Progenitor cell of endocrine pancreas (in vitro differentiated cells): Measurements from ENCODE around the gene CD300LG. TPM values are rescaled to one million over a fixed set of nuclear protein-coding genes. Genes with fewer than 3 reads are reported as not detected.

ENCODE experiments used
- DNase-seq: peaks from one replicate; pipeline ENCODE4 v3.0.0; 2021; ENCODE audit warnings: low spot score; ENCODE audit not compliant: unreplicated experiment
- H3K27ac Mint-ChIP-seq: 2 replicates; pipeline ENCODE4 v1.8.0; 2021; ENCODE audit warnings: mild to moderate bottlenecking, moderate library complexity, mixed read lengths
- H3K27me3 Mint-ChIP-seq: 2 replicates; pipeline ENCODE4 v1.8.0; 2021; ENCODE audit warnings: mixed read lengths
- H3K36me3 Mint-ChIP-seq: 2 replicates; pipeline ENCODE4 v1.8.0; 2022; ENCODE audit warnings: mixed read lengths; ENCODE audit not compliant: insufficient read depth
- H3K4me1 Mint-ChIP-seq: 2 replicates; pipeline ENCODE4 v1.8.0; 2021; ENCODE audit warnings: low read depth, mixed read lengths
- H3K4me3 Mint-ChIP-seq: 2 replicates; pipeline ENCODE4 v1.8.0; 2021; ENCODE audit warnings: low read depth, mild to moderate bottlenecking, moderate library complexity, mixed read lengths
- H3K9me3 Mint-ChIP-seq: 2 replicates; pipeline ENCODE4 v1.8.0; 2021; ENCODE audit warnings: low read depth, mixed read lengths
- CTCF ChIP-seq: fragments of 200-600 bp; sonication (generic); IDR thresholded peaks from one replicate; pipeline ENCODE4 v1.5.0; 2021; ENCODE audit warnings: antibody characterized with exemption, mild to moderate bottlenecking; ENCODE audit not compliant: unreplicated experiment
- total RNA-seq: library from RNA; stranded (reverse); gene quantifications from 2 replicates; pipeline ENCODE4 v1.2.1, GENCODE V29; 2021

Gene CD300LG
- total RNA-seq, 1 donor from 2014 or later, result not detected

GRCh38 chr17:43812396-43813265, 34.3 kb upstream of the CD300LG start:
- Mint-ChIP-seq H3K27me3 (no peaks in the 10 kb centered on the region), H3K36me3 (peaks cover 8% of the 10 kb centered on the region), H3K4me1 (no peaks in the 10 kb centered on the region), H3K9me3 (no peaks in the 10 kb centered on the region), H3K27ac (no peak overlapping the region), H3K4me3 (no peak overlapping the region)
- no peak for DNase-seq
- no peak for TF ChIP-seq CTCF

DNA sequence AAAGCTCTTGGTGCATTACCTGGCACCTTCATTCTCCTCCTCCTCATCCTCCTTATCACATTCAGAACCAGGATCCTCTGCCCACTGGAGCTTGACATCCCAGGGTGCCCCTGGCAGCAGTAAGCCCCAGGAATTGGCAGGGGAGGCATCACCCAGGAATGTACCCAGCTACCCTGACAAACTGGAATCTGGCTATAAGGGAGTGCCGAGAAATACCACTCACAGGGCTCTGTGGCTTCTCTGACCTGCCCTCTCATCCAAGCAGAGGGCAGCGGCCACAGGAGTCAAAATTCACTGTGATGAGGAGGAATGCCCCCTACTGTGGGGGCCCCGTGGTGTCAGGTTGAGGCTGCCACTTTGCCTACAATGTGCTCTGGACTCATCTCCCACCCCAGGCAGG, 33.6 kb upstream of the CD300LG start:
- Mint-ChIP-seq H3K4me1 (no peaks in the 10 kb centered on the region), H3K9me3 (no peaks in the 10 kb centered on the region), H3K36me3 (peaks cover 8% of the 10 kb centered on the region), H3K27ac (no peak overlapping the region), H3K4me3 (no peak overlapping the region), H3K27me3 (no peaks in the 10 kb centered on the region)
- DNase-seq, result no peak
- no peak for TF ChIP-seq CTCF

DNA sequence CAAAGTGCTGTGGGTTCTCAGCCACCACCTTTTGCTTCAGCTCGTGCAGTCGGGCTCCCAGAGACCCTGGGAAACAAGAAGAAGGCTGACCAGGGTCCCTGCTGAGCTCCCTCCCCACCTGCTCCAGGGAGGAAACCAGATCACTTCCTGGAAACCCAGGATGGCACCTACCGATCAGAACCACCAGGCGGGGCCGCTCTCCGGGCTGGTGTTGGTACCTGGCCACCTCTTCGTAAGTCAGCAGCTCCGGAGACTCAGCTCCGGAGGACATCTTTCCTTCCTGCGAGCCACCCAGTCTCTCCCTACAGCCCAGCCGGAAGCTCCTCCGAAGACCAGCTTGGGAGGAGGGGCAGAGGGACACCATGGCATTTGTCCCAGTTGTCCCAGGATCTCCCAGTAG, 33.0 kb upstream of the CD300LG start:
- TF ChIP-seq CTCF, result peak; percentile 10
- no peaks in the 10 kb centered on the region for H3K27me3 Mint-ChIP-seq
- no peak overlapping the region for H3K4me3 Mint-ChIP-seq
- H3K4me1 Mint-ChIP-seq, result no peaks in the 10 kb centered on the region
- no peak for DNase-seq
- H3K36me3 Mint-ChIP-seq, result peaks cover 8% of the 10 kb centered on the region
- H3K27ac Mint-ChIP-seq, result no peak overlapping the region
- H3K9me3 Mint-ChIP-seq, result no peaks in the 10 kb centered on the region

GRCh38 chr17:43814714-43815113, 32.3 kb upstream of the CD300LG start:
- no peak overlapping the region for H3K27ac Mint-ChIP-seq
- H3K27me3 Mint-ChIP-seq, result no peaks in the 10 kb centered on the region
- H3K9me3 Mint-ChIP-seq, result no peaks in the 10 kb centered on the region
- H3K36me3 Mint-ChIP-seq, result peaks cover 6% of the 10 kb centered on the region
- no peak overlapping the region for H3K4me3 Mint-ChIP-seq
- H3K4me1 Mint-ChIP-seq, result no peaks in the 10 kb centered on the region
- no peak for DNase-seq
- no peak for TF ChIP-seq CTCF

DNA sequence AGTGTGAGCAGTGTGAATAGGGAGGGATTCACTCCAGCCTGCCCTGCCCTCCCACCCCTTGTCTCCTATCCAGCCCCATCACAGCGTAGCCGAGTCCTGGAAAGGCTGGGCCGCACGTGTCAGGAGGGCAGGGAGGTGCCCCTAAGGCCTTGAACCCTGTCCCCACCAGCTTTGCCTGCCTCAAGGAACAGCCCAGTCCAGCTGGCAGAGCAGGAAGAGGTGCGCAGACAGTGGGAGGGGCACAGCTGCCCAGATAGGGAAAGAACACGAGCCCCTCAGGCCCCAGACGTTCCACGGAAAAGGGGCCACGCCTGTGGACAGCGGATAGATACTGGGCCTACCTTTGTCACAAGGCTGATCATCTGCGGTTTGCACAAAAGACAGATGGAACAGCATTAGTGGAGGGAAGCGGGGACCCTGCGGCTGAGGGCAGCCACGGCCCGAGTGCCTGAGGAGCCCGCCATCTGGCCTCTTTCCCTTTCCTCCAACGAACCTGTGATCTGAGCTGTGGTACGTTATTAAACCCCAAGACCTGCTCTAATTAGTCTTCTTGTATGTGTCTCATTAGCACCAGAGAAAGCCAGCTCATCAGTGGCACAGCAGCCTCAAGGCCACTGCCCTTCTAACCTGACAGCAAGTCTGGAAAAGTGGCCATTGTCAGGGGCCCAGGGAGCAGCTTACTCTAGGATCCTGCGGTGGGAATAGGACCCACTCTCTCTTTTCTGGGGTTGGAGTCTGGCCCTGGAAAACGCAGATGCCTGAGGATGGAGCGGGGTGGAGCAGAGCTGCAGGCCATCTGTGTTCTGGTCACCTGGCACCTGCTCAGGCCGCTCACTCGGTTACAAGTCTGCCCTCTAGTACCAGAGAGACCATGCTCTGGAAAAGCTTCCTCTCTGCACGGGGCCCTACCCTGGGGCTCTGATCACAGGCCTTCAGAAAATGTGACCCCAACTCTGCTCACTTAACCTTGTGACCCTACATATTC, 30.3 kb upstream of the CD300LG start:
- no peak overlapping the region for H3K4me3 Mint-ChIP-seq
- no peak for DNase-seq
- H3K27ac Mint-ChIP-seq, result no peak overlapping the region
- no peaks in the 10 kb centered on the region for H3K9me3 Mint-ChIP-seq
- peaks cover 6% of the 10 kb centered on the region for H3K36me3 Mint-ChIP-seq
- no peak for TF ChIP-seq CTCF
- H3K27me3 Mint-ChIP-seq, result no peaks in the 10 kb centered on the region
- H3K4me1 Mint-ChIP-seq, result no peaks in the 10 kb centered on the region
